Epidermal melanocyte (primary cell): ENCODE measurements around the gene SSBP3.

Experiments
- DNase-seq: peaks from one replicate; pipeline ENCODE4 v3.0.0; 2011; ENCODE audit warnings: low spot score; ENCODE audit not compliant: insufficient read length

The SSBP3 gene

GRCh38 chr1:54331843-54332463, 74.2 kb downstream of the SSBP3 start:
- DNase-seq = no peak

- peak; percentile 60 for DNase-seq
Measured at GRCh38 chr1:54331091-54331772, 75.0 kb downstream of the SSBP3 start.

- no peak for DNase-seq
Measured at GRCh38 chr1:54329312-54330003, 76.7 kb downstream of the SSBP3 start.

GRCh38 chr1:54328066-54328636, 78.0 kb downstream of the SSBP3 start:
- no peak for DNase-seq

GRCh38 chr1:54327386-54328065, 78.7 kb downstream of the SSBP3 start:
- DNase-seq = no peak

- DNase-seq = no peak
Measured at GRCh38 chr1:54326543-54327385, 79.4 kb downstream of the SSBP3 start.

GRCh38 chr1:54325703-54326461, 80.3 kb downstream of the SSBP3 start:
- DNase-seq = no peak

GRCh38 chr1:54325284-54325683, 80.9 kb downstream of the SSBP3 start:
- no peak for DNase-seq

- DNase-seq = peak; percentile 66
Measured at GRCh38 chr1:54324251-54325140, 81.7 kb downstream of the SSBP3 start.

- DNase-seq = no peak
Measured at GRCh38 chr1:54323921-54324250, 82.3 kb downstream of the SSBP3 start.

- DNase-seq = no peak
Measured at GRCh38 chr1:54323324-54323739, 82.9 kb downstream of the SSBP3 start.

- DNase-seq = no peak
Measured at GRCh38 chr1:54318246-54318814, 87.9 kb downstream of the SSBP3 start.

GRCh38 chr1:54317084-54317483, 89.1 kb downstream of the SSBP3 start:
- DNase-seq = no peak

- no peak for DNase-seq
Measured at GRCh38 chr1:54315099-54315498, 91.1 kb downstream of the SSBP3 start.

- no peak for DNase-seq
Measured at GRCh38 chr1:54314696-54315095, 91.5 kb downstream of the SSBP3 start.

GRCh38 chr1:54312796-54313316, 93.3 kb downstream of the SSBP3 start:
- no peak for DNase-seq

GRCh38 chr1:54311506-54311905, 94.7 kb downstream of the SSBP3 start:
- DNase-seq = no peak
